Fibroblast of lung (primary cell): ENCODE results near the gene ABCB11. TPM values are rescaled to one million over a fixed set of nuclear protein-coding genes. Genes with fewer than 3 reads are reported as not detected.
A peak's percentile ranks its signal among the peaks of the same experiment; 100 is the strongest.

Experiments
- DNase-seq, 2 donors: peaks; one replicate each; pipeline versions ENCODE4 v3.0.0 to v3.0.0-alpha.2; 2010; ENCODE audit warnings: low read depth in 2 of 2
- H2AFZ ChIP-seq: 2 replicates; pipeline ENCODE4 v1.5.1; 2012; ENCODE audit warnings: low read length, control low read depth, inconsistent platforms
- H3K27ac ChIP-seq: 2 replicates; pipeline ENCODE4 v1.5.1; 2011; ENCODE audit warnings: low read length, control low read depth; ENCODE audit not compliant: insufficient read depth
- H3K27me3 ChIP-seq: 2 replicates; pipeline ENCODE4 v1.5.1; 2011; ENCODE audit warnings: mild to moderate bottlenecking, low read length; ENCODE audit not compliant: control insufficient read depth, insufficient read depth
- H3K36me3 ChIP-seq: 2 replicates; pipeline ENCODE4 v1.5.1; 2011; ENCODE audit warnings: low read length; ENCODE audit not compliant: control insufficient read depth, insufficient read depth
- H3K4me1 ChIP-seq: 2 replicates; pipeline ENCODE4 v1.5.1; 2011; ENCODE audit warnings: low read length; ENCODE audit not compliant: control insufficient read depth, insufficient read depth; ENCODE audit errors: extremely low read depth
- H3K4me2 ChIP-seq: 2 replicates; pipeline ENCODE4 v1.5.1; 2011; ENCODE audit warnings: low read length, control low read depth; ENCODE audit not compliant: insufficient read depth; ENCODE audit errors: extremely low read depth
- H3K4me3 ChIP-seq, 4 experiments: fragments of 200-600 bp in 1 of 4; sonication (generic) in 1 of 4; replicated peaks in 1 of 4; 2 replicates each; pipeline ENCODE4 v1.5.1; 2011 to 2016; ENCODE audit warnings: low read length in 4 of 4, low read depth in 3 of 4, mild to moderate bottlenecking in 3 of 4, control low read depth in 2 of 4, inconsistent platforms in 1 of 4, mixed read lengths in 1 of 4; ENCODE audit not compliant: insufficient read depth in 1 of 4; ENCODE audit errors: control extremely low read depth in 1 of 4
- H3K79me2 ChIP-seq: 2 replicates; pipeline ENCODE4 v1.5.1; 2012; ENCODE audit warnings: mild to moderate bottlenecking, low read length, inconsistent platforms; ENCODE audit not compliant: control insufficient read depth, insufficient read depth
- H3K9ac ChIP-seq: 2 replicates; pipeline ENCODE4 v1.5.1; 2011; ENCODE audit warnings: mild to moderate bottlenecking, low read length, control low read depth; ENCODE audit not compliant: insufficient read depth
- H3K9me3 ChIP-seq: 2 replicates; pipeline ENCODE4 v1.5.1; 2012; ENCODE audit warnings: low read depth, low read length; ENCODE audit not compliant: control insufficient read depth, insufficient read depth
- H4K20me1 ChIP-seq: 2 replicates; pipeline ENCODE4 v1.5.1; 2011; ENCODE audit warnings: low read length; ENCODE audit not compliant: control insufficient read depth, insufficient read depth; ENCODE audit errors: extremely low read depth
- CTCF ChIP-seq, 2 donors: IDR thresholded peaks in 1 of 2; conservative IDR thresholded peaks in 1 of 2; 1 replicate in 1 of 2; 2 replicates in 1 of 2; pipeline ENCODE4 v1.5.1; 2011 to 2012; ENCODE audit warnings: low read length in 2 of 2, control low read depth in 1 of 2, inconsistent platforms in 1 of 2, low read depth in 1 of 2, mild to moderate bottlenecking in 1 of 2
- EZH2 ChIP-seq: IDR thresholded peaks from 2 replicates; pipeline ENCODE4 v1.5.1; 2012; ENCODE audit warnings: low read length, control low read depth, mild to moderate bottlenecking; ENCODE audit errors: missing control alignments
- polyA plus RNA-seq, 2 donors: library from polyadenylated mRNA; depleted of rRNA in 1 of 2; stranded (reverse) in 1 of 2; unstranded in 1 of 2; fragments of >200 nt; gene quantifications; 2 replicates each; pipeline ENCODE4 v1.2.1, GENCODE V29; 2011 to 2012; ENCODE audit warnings: missing spikeins in 1 of 2
- total RNA-seq: library from RNA; depleted of rRNA; stranded (reverse); fragments of >200 nt; gene quantifications from 2 replicates; pipeline ENCODE4 v1.2.1, GENCODE V29; 2014

The ABCB11 gene
- total and polyA plus RNA-seq, 2 donors (not counting 1 experiment from before 2014, with no cell fraction given) = not detected

DNA sequence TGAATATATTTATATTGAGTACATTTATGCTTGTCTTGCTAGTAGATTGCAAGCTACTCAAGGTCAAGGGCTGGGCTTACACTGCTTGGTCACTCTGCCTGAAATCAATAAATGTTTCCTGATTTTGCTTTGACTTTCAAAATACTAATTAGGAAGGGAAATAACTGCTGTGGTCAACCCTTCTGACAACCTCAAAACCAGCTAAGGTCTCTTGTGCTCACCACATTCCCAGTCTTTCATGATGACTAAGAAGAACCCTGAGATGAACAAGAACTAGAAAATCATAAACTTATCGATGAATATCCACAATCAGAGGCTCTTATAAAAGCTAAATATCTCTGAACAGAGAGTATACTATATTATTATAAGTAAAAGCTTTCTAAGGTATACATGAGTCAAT is 33.3 kb downstream of the ABCB11 start:
- no peak overlapping the region for H3K9ac ChIP-seq
- no peak overlapping the region for H3K4me2 ChIP-seq
- no peaks in the 10 kb centered on the region for H3K27me3 ChIP-seq
- H3K27ac ChIP-seq = no peak overlapping the region
- no peaks in the 10 kb centered on the region for H3K79me2 ChIP-seq
- no peaks in the 10 kb centered on the region for H3K36me3 ChIP-seq
- no peak overlapping the region for H3K4me3 ChIP-seq
- no peak overlapping the region for H2AFZ ChIP-seq
- TF ChIP-seq EZH2 (no peak), CTCF (conservative IDR thresholded peaks at IDR 0.05 in 1 of 2, IDR thresholded peaks at IDR 0.05 in 1 of 2; ENCODE audit: low read depth in 1 of 2, low read length in 2 of 2) (no peak)
- no peaks in the 10 kb centered on the region for H4K20me1 ChIP-seq
- peak in 1 of 2 donors; percentile 77 for DNase-seq
- no peaks in the 10 kb centered on the region for H3K4me1 ChIP-seq
- H3K9me3 ChIP-seq = no peaks in the 10 kb centered on the region

DNA sequence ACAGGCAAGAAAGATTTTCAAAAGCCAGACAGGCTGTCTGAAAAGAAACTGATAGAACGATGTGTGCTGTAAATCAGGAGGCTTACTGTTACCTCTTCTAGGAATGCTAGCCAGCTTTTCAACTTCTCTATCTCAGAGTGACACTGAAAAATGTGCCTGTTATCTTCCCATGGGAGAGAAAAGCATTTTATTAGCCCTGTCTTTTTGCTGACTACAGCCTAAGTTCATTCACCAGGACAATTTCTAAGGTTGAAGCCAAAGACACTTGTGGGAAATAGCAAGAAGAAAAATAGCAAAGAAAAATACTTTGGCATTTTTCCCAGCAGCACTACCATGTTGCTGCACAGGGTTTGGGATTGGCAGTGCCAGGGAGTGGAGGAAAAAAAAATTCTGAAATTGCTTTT is 34.0 kb downstream of the ABCB11 start:
- Histone ChIP-seq H2AFZ (no peak overlapping the region), H3K4me2 (no peak overlapping the region)
- TF ChIP-seq EZH2 = no peak
- no peak for TF ChIP-seq CTCF (conservative IDR thresholded peaks at IDR 0.05 in 1 of 2, IDR thresholded peaks at IDR 0.05 in 1 of 2; ENCODE audit: low read depth in 1 of 2, low read length in 2 of 2)

GRCh38 chr2:168995744-168996143 is 35.4 kb downstream of the ABCB11 start:
- Histone ChIP-seq H3K4me3 (no peak overlapping the region), H3K79me2 (no peaks in the 10 kb centered on the region), H3K27ac (no peak overlapping the region), H3K36me3 (no peaks in the 10 kb centered on the region), H3K27me3 (no peaks in the 10 kb centered on the region), H2AFZ (no peak overlapping the region), H4K20me1 (no peaks in the 10 kb centered on the region), H3K4me2 (no peak overlapping the region), H3K9ac (no peak overlapping the region), H3K4me1 (no peaks in the 10 kb centered on the region), H3K9me3 (no peaks in the 10 kb centered on the region)
- TF ChIP-seq EZH2 = no peak
- TF ChIP-seq CTCF (conservative IDR thresholded peaks at IDR 0.05 in 1 of 2, IDR thresholded peaks at IDR 0.05 in 1 of 2; ENCODE audit: low read depth in 1 of 2, low read length in 2 of 2) = no peak
- no peak for DNase-seq

More for the DNA sequence above, 34.0 kb downstream of the ABCB11 start:
- Histone ChIP-seq H3K9me3 (no peaks in the 10 kb centered on the region), H3K9ac (no peak overlapping the region), H3K4me1 (no peaks in the 10 kb centered on the region), H3K27me3 (no peaks in the 10 kb centered on the region), H4K20me1 (no peaks in the 10 kb centered on the region), H3K27ac (no peak overlapping the region), H3K36me3 (no peaks in the 10 kb centered on the region), H3K79me2 (no peaks in the 10 kb centered on the region), H3K4me3 (no peak overlapping the region)
- DNase-seq = peak in 1 of 2 donors; percentile 53
